GM10248 (cell line): ENCODE results near the gene ACADM.
"Not testable (repeated sequence)": the region's sequence is repeated elsewhere in the genome, so short reads cannot be mapped to it uniquely, and the experiment has no call there.

Source experiments
- CTCF ChIA-PET: fragments of 300-600 bp; sonication (Branson Sonifier 250); formaldehyde crosslinking; extraction: SDS; loops from one replicate; lab custom pipeline; 2021; ENCODE audit warnings: antibody characterized with exemption; lab: Yijun Ruan, JAX
- POLR2A ChIA-PET: fragments of 350-650 bp; sonication (Branson Sonifier 250); formaldehyde crosslinking; extraction: SDS; loops from one replicate; lab custom pipeline; 2020; ENCODE audit warnings: antibody characterized with exemption; lab: Yijun Ruan, JAX
- DNase-seq: peaks from one replicate; pipeline ENCODE4 v3.0.0; 2012; ENCODE audit errors: extremely low spot score
- CTCF ChIP-seq: IDR thresholded peaks from 2 replicates; pipeline ENCODE4 v1.5.1; 2012; ENCODE audit warnings: mild to moderate bottlenecking, low read depth; ENCODE audit errors: extremely low read depth, missing control alignments, control extremely low read depth

The ACADM gene

DNA sequence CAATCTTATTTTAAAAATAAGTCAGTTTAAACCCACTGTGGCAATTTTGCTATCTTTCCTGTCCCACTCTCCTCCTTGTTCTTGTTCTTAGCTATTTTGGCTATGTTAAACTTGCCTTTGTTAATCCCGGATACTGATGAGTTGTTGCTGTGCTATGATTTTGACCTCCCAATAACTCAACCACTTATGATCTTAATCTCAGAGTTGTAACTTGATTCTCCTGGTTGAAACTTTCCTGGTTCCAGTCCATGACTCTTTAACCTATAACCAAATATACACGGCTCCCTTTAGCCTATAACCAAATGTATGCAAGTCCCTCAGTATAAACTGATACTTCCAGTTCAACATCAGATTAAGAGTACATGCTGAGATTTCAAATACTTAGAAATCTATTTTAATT is 15.6 kb upstream of the ACADM start:
- TF ChIP-seq CTCF: no peak
- POLR2A ChIA-PET: no interaction called here
- no peak for DNase-seq
- CTCF ChIA-PET: interaction anchor here (1.1 kb wide), 1 partner anchor 12 kb away, joined by 3 read pairs; no protein-coding TSS in a partner anchor

DNA sequence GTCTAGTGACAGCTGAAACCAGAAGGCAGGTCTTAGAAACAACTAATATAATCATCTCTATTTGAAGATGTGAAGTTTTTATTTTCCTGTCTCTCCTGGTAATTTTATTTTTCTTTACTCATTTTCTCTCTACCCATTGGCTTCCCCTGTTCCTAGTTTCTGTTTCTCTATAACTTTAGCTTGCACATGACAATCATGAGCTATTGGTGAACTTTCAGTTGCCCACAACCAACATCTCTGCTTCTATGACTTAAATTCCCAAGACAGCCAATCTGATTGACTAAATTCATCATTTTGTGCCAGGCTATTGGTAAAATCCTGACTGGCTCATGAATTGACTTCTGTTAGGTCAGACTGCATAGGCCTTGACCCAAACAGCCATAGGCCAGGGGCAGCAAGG is 13.7 kb upstream of the ACADM start:
- DNase-seq: no peak
- TF ChIP-seq CTCF: no peak
- POLR2A ChIA-PET: no interaction called here
- CTCF ChIA-PET: no interaction called here

GRCh38 chr1:75711846-75712245 is 12.7 kb upstream of the ACADM start:
- ChIA-PET CTCF (no interaction called here), POLR2A (no interaction called here)
- DNase-seq: no peak
- TF ChIP-seq CTCF: no peak

DNA sequence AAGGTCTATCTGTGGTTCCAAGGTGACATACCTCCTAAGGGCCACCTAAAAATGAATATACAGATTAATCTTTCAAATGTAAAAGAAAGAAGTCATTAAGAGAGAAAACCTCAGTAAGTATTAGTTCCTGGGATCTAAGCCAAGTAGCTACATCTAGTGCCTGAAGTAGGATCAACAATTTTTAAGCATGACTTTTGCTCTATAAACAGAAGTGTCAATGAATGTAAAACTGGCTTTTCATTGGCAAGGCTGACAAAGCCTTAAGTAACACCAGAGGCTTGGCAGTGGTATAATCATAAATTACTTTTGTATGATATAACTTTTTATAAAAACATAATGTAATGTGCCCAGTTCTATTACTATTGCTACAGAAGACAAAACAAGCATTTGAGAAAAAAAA is 12.2 kb upstream of the ACADM start:
- no peak for TF ChIP-seq CTCF
- no peak for DNase-seq
- CTCF ChIA-PET: no interaction called here
- POLR2A ChIA-PET: no interaction called here

- no peak for DNase-seq
- ChIA-PET POLR2A (no interaction called here), CTCF (no interaction called here)
- TF ChIP-seq CTCF: no peak
Observed at GRCh38 chr1:75719810-75720209, 4.7 kb upstream of the ACADM start.

DNA sequence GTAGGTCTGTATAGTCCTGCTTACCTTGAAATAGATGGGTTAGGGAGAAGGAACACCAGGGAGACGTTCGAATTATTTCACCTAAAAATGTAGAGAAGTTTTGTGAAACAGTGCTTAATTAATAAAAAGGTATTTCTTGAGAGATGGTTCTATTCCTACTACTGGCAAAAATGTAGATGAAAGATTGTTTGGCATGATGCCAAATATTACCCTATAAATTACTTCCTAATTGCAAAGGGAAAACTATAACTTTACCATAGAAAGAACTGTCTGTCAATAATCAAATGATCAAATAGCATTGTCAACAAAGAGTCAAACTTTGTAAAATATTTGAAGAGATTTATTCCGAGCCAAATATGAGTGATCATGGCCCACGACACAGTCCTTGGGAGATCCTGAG is 4.2 kb upstream of the ACADM start:
- ChIA-PET POLR2A (no interaction called here), CTCF (no interaction called here)
- no peak for TF ChIP-seq CTCF
- no peak for DNase-seq

DNA sequence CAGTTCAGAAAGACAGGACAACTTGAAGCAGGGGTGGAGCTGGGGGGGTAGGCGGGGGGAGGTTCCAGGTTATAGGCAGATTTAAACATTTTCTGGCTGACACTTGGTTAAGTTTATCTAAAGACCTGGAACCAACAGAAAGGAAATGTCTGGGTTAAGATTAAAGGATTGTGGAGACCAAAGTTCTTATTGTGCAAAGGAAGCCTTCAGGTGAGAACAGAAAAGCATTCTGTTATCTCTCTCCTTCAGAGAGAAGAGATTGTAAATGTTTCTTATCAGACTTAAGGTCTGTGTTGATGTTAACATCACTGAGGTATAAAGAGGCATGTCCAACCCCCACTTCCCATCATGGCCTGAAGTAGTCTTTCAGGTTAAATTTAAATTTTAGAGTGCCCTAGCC is 3.7 kb upstream of the ACADM start:
- DNase-seq: no peak
- ChIA-PET CTCF (no interaction called here), POLR2A (no interaction called here)
- no peak for TF ChIP-seq CTCF

GRCh38 chr1:75722246-75722645 is 2.3 kb upstream of the ACADM start:
- CTCF ChIA-PET, DNase-seq, POLR2A ChIA-PET: not testable (repeated sequence)
